T1000 (cell line): Measurements from ENCODE around the gene PRKCE.
A peak's percentile ranks its signal among the peaks of the same experiment; 100 is the strongest.

Source experiments
- DNase-seq: peaks from one replicate; lab custom pipeline; 2025; ENCODE audit warnings: mixed read lengths; lab: John Stamatoyannopoulos, UW

Gene PRKCE

GRCh38 chr2:46016091-46016490 is 364.6 kb downstream of the PRKCE start:
- DNase-seq = no peak

GRCh38 chr2:46018773-46019591 is 367.5 kb downstream of the PRKCE start:
- DNase-seq = no peak

GRCh38 chr2:46020416-46020815 is 368.9 kb downstream of the PRKCE start:
- DNase-seq = no peak

GRCh38 chr2:46023165-46023854 is 371.8 kb downstream of the PRKCE start:
- no peak for DNase-seq

GRCh38 chr2:46024146-46024779 is 372.8 kb downstream of the PRKCE start:
- DNase-seq = no peak

- no peak for DNase-seq
Observed at GRCh38 chr2:46025081-46025480, 373.6 kb downstream of the PRKCE start.

GRCh38 chr2:46025676-46026075 is 374.2 kb downstream of the PRKCE start:
- no peak for DNase-seq

- DNase-seq = no peak
Observed at GRCh38 chr2:46026431-46026830, 375.0 kb downstream of the PRKCE start.

GRCh38 chr2:46029332-46029811 is 377.9 kb downstream of the PRKCE start:
- no peak for DNase-seq

- no peak for DNase-seq
Observed at GRCh38 chr2:46030330-46030729, 378.9 kb downstream of the PRKCE start.

- no peak for DNase-seq
Observed at GRCh38 chr2:46032161-46032813, 380.8 kb downstream of the PRKCE start.

- DNase-seq = no peak
Observed at GRCh38 chr2:46032996-46033395, 381.5 kb downstream of the PRKCE start.

- DNase-seq = no peak
Observed at GRCh38 chr2:46034535-46034934, 383.1 kb downstream of the PRKCE start.

- peak; percentile 26 for DNase-seq
Observed at GRCh38 chr2:46036929-46037328, 385.5 kb downstream of the PRKCE start.

GRCh38 chr2:46039543-46040303 is 388.2 kb downstream of the PRKCE start:
- DNase-seq = no peak

- DNase-seq = no peak
Observed at GRCh38 chr2:46040563-46041155, 389.2 kb downstream of the PRKCE start.

- DNase-seq = no peak
Observed at GRCh38 chr2:46041434-46041833, 390.0 kb downstream of the PRKCE start.

GRCh38 chr2:46042207-46042637 is 390.7 kb downstream of the PRKCE start:
- no peak for DNase-seq

- DNase-seq = no peak
Observed at GRCh38 chr2:46042711-46043110, 391.2 kb downstream of the PRKCE start.

- DNase-seq = no peak
Observed at GRCh38 chr2:46045888-46046287, 394.4 kb downstream of the PRKCE start.

- no peak for DNase-seq
Observed at GRCh38 chr2:46047290-46047689, 395.8 kb downstream of the PRKCE start.
